K562 (cell line): ENCODE measurements around the gene FCAMR. TPM values are rescaled to one million over a fixed set of nuclear protein-coding genes. Genes with fewer than 3 reads are reported as not detected.

Source experiments
- ATAC-seq: fragments of 200-7000 bp; cut with Tn5 transposase; 3 replicates; pipeline ENCODE4 v1.9.1; 2020; ENCODE audit warnings: moderate library complexity
- BruUV-seq: library from RNA; stranded (reverse); fragments of 400-500 nt; replicated peaks from 2 replicates; lab custom pipeline; 2021; lab: Mats Ljungman, UMichigan
- CTCF ChIA-PET: fragments of 300-600 bp; formaldehyde crosslinking; extraction: SDS; loops from one replicate; lab custom pipeline; 2021; ENCODE audit warnings: low intra/inter-chr PET ratio; lab: Yijun Ruan, JAX
- POLR2A ChIA-PET: fragments of 300-600, 350-650 bp; sonication (Branson Sonifier 250); formaldehyde crosslinking; extraction: SDS; loops from one replicate; lab custom pipeline; 2021; ENCODE audit warnings: antibody characterized with exemption, inconsistent platforms; lab: Yijun Ruan, JAX
- DNase-seq, 4 experiments: peaks; one replicate each; pipeline versions ENCODE4 v3.0.0 to v3.0.0-alpha.2; 2011 to 2018; ENCODE audit warnings: low spot score in 3 of 4, mixed read lengths in 3 of 4; ENCODE audit errors: extremely low read depth in 1 of 4
- FAIRE-seq: peaks from 2 replicates; lab custom pipeline; 2011; peaks lifted over from hg19 to GRCh38; lab: Jason Lieb, UNC
- H2AFZ ChIP-seq: 2 replicates; pipeline ENCODE4 v1.6.0; 2011; ENCODE audit warnings: low read depth, low read length, control low read depth, inconsistent platforms
- H3K27ac ChIP-seq: fragments of 200-600 bp; 3 replicates; pipeline ENCODE4 v1.8.0; 2011; ENCODE audit warnings: low read depth, mild to moderate bottlenecking, control low read depth, inconsistent platforms, low read length, moderate library complexity, mixed read lengths; ENCODE audit errors: extremely low read depth
- H3K27me3 ChIP-seq, 2 experiments: fragments of 300-600 bp in 1 of 2; 2 replicates in 1 of 2; 3 replicates in 1 of 2; pipeline versions ENCODE4 v1.6.0 to v1.8.0; 2011; ENCODE audit warnings: inconsistent platforms in 2 of 2, low read length in 2 of 2, mild to moderate bottlenecking in 1 of 2, mixed read lengths in 1 of 2, moderate library complexity in 1 of 2; ENCODE audit not compliant: control insufficient read depth in 2 of 2, insufficient read depth in 2 of 2
- H3K36me3 ChIP-seq: fragments of 300-600 bp; 3 replicates; pipeline ENCODE4 v1.8.0; 2011; ENCODE audit warnings: mild to moderate bottlenecking, low read length, inconsistent platforms; ENCODE audit not compliant: control insufficient read depth, insufficient read depth
- H3K4me1 ChIP-seq, 2 experiments: fragments of 200-600 bp in 1 of 2; replicated peaks in 1 of 2; 2 replicates in 1 of 2; 3 replicates in 1 of 2; pipeline versions ENCODE4 v1.5.1 to v1.8.0; 2011; ENCODE audit warnings: inconsistent platforms in 2 of 2, low read length in 2 of 2, mild to moderate bottlenecking in 1 of 2, mixed read lengths in 1 of 2, moderate library complexity in 1 of 2; ENCODE audit not compliant: control insufficient read depth in 2 of 2, insufficient read depth in 2 of 2
- H3K4me2 ChIP-seq: 2 replicates; pipeline ENCODE4 v1.6.1; 2011; ENCODE audit warnings: low read length, control low read depth, inconsistent platforms, mixed read lengths; ENCODE audit not compliant: insufficient read depth
- H3K4me3 ChIP-seq: fragments of 200-600 bp; sonication (generic), shearing (Covaris generic); 2 replicates; pipeline ENCODE4 v1.5.1; 2016; ENCODE audit warnings: control low read depth, inconsistent platforms
- H3K79me2 ChIP-seq: fragments of 200-600 bp; 3 replicates; pipeline ENCODE4 v1.8.0; 2011; ENCODE audit warnings: low read length, inconsistent platforms; ENCODE audit not compliant: control insufficient read depth, insufficient read depth
- H3K9ac ChIP-seq, 2 experiments: 2 replicates each; pipeline versions ENCODE4 v1.6.0 to v1.6.1; 2011; ENCODE audit warnings: low read depth in 2 of 2, low read length in 2 of 2, control low read depth in 1 of 2, inconsistent platforms in 1 of 2, mild to moderate bottlenecking in 1 of 2, mixed read lengths in 1 of 2; ENCODE audit not compliant: insufficient read depth in 1 of 2
- H3K9me1 ChIP-seq: one replicate; pipeline ENCODE4 v1.6.0; 2011; ENCODE audit warnings: inconsistent platforms, mild to moderate bottlenecking, low read length, moderate library complexity; ENCODE audit not compliant: control insufficient read depth, insufficient read depth
- H3K9me3 ChIP-seq: replicated peaks from 2 replicates; pipeline ENCODE4 v1.5.1; 2011; ENCODE audit warnings: low read depth, low read length, inconsistent platforms; ENCODE audit not compliant: control insufficient read depth, insufficient read depth
- H4K20me1 ChIP-seq: replicated peaks from 2 replicates; pipeline ENCODE4 v1.6.1; 2011; ENCODE audit warnings: low read length, inconsistent platforms, mixed read lengths; ENCODE audit not compliant: control insufficient read depth, insufficient read depth
- ZBTB40 ChIP-seq, 2 experiments: fragments of 450-650 bp in 1 of 2; sonication (generic) in 1 of 2; formaldehyde crosslinking in 1 of 2; IDR thresholded peaks; 2 replicates each; pipeline versions ENCODE4 v1.7.1 to v1.9.0; 2016 to 2022; ENCODE audit warnings: inconsistent platforms in 1 of 2, mild to moderate bottlenecking in 1 of 2, missing genetic modification reagents in 1 of 2
- ZNF280A ChIP-seq: fragments of 450-650 bp; IDR thresholded peaks from 2 replicates; pipeline ENCODE4 v1.6.1; 2018; ENCODE audit warnings: mild to moderate bottlenecking, low read depth; ENCODE audit not compliant: partially characterized antibody
- WGBS: fragments of 100-300 bp; shearing (Covaris generic); methylation state at CpG from one replicate; pipeline ENCODE4 v1.1.6; 2016; ENCODE audit warnings: low coverage, mixed read lengths; ENCODE audit not compliant: insufficient coverage; ENCODE audit errors: missing lambda C conversion rate; 5-methylcytosine and 5-hydroxymethylcytosine counted together
- in situ Hi-C: fragments of 300-500 bp; cut with MboI; formaldehyde crosslinking; loops from 4 replicates; pipeline ENCODE4 v1.15.0; 2018; ENCODE audit warnings: inconsistent platforms, mixed read lengths
- intact Hi-C: fragments of 100-400 bp; cut with micrococcal nuclease; formaldehyde crosslinking; loops from 2 replicates; pipeline ENCODE4 v1.14.2; 2022
- polyA plus RNA-seq, 8 experiments: library from polyadenylated mRNA; depleted of rRNA in 4 of 8; stranded (reverse) in 5 of 8; unstranded in 3 of 8; fragments of >200 nt; fragmentation: Nextera tagmentation in 2 of 8; fragmentation: Illumina TruSeq in 1 of 8; extraction: Ambion mirVana in 2 of 8; extraction: Trizol in 1 of 8; gene quantifications; 2 replicates each; pipeline versions ENCODE4 v1.2.1 to v1.2.3, GENCODE V29; 2011 to 2014; ENCODE audit warnings: inconsistent platforms in 1 of 8, missing spikeins in 1 of 8
- total RNA-seq, 7 experiments: library from RNA; depleted of rRNA in 6 of 7; stranded (reverse); fragments of >200 nt in 6 of 7; fragmentation: Illumina TruSeq in 2 of 7; extraction: Trizol in 2 of 7; gene quantifications; 2 replicates each; pipeline versions ENCODE4 v1.2.1 to v1.2.3, GENCODE V29; 2011 to 2021; ENCODE audit warnings: low replicate concordance in 1 of 7

The FCAMR gene
- total and polyA plus RNA-seq, 9 of the 15 experiments (the other 6 are each of a cell fraction or from before 2014, with no cell fraction given), result not detected

- peak; percentile 7; the same call in 1 of the 3 replicates for ATAC-seq
- WGBS, result 50% methylated on average over 1 of the region's 1 CpG
- Histone ChIP-seq H4K20me1 (no peaks in the 10 kb centered on the region), H3K9me1 (no peaks in the 10 kb centered on the region), H3K9me3 (no peaks in the 10 kb centered on the region), H3K4me3 (no peak overlapping the region), H2AFZ (peak overlapping the region; percentile 74), H3K9ac (peak overlapping the region in 1 of 2 experiments; percentile 38; a peak in 1 of 4 replicates), H3K4me1 (peaks cover 8 to 38% of the 10 kb centered on the region in 2 experiments; a peak in 4 of 5 replicates), H3K27ac (no peak overlapping the region), H3K36me3 (no peaks in the 10 kb centered on the region), H3K79me2 (no peaks in the 10 kb centered on the region), H3K4me2 (no peak overlapping the region), H3K27me3 (no peaks in the 10 kb centered on the region)
- BruUV-seq, result no TSS peak
- no peak for DNase-seq
- in situ Hi-C loops (no loop called here), intact Hi-C loops (no loop called here)
- POLR2A ChIA-PET, result interaction anchor here (0.5 to 1.1 kb wide), 2 partner anchors 12 to 40 kb away, joined by 3 read pairs; no protein-coding TSS in a partner anchor
- TF ChIP-seq ZNF280A (no peak), ZBTB40 (IDR thresholded peaks at IDR 0.05) (no peak), ZBTB40 (CRISPR knock-in tag; IDR thresholded peaks at IDR 0.05) (0 out of 2 replicates have a peak, but pooled peaks have one; percentile 41)
- CTCF ChIA-PET, result no interaction called here
- no peak for FAIRE-seq
These were observed 32.5 kb upstream of the FCAMR start for GRCh38 chr1:207002724-207003146.
